Gastroesophageal sphincter (tissue), 4 donors: ENCODE measurements around the gene IQCF2. TPM values are rescaled to one million over a fixed set of nuclear protein-coding genes. Genes with fewer than 3 reads are reported as not detected.

ENCODE experiments used
- ATAC-seq: fragments of 150-250 bp; one replicate; pipeline ENCODE4 v1.9.1; 2016; ENCODE audit warnings: mild to moderate bottlenecking, moderate library complexity
- H3K27ac ChIP-seq, 4 donors: fragments of 200-600 bp; sonication (generic) in 3 of 4; 1 replicate in 3 of 4; 2 replicates in 1 of 4; pipeline ENCODE4 v1.5.1; 2016 to 2019
- H3K27me3 ChIP-seq: fragments of 200-600 bp; sonication (generic); one replicate; pipeline ENCODE4 v1.5.1; 2019
- H3K36me3 ChIP-seq, 2 donors: fragments of 200-600 bp; sonication (generic); one replicate each; pipeline ENCODE4 v1.5.1; 2019; ENCODE audit warnings: control low read depth in 1 of 2
- H3K4me1 ChIP-seq, 3 donors: fragments of 200-600 bp; sonication (generic); 1 replicate in 2 of 3; 2 replicates in 1 of 3; pipeline ENCODE4 v1.5.1; 2016 to 2019; ENCODE audit warnings: control low read depth in 2 of 3
- H3K4me3 ChIP-seq, 2 donors: fragments of 200-600 bp; sonication (generic); one replicate each; pipeline ENCODE4 v1.5.1; 2019; ENCODE audit warnings: mild to moderate bottlenecking in 1 of 2, moderate library complexity in 1 of 2
- H3K9me3 ChIP-seq, 3 donors: fragments of 200-600 bp; sonication (generic); one replicate each; pipeline ENCODE4 v1.5.1; 2017 to 2019; ENCODE audit warnings: control low read depth in 2 of 3
- EP300 ChIP-seq: sonication (generic); formaldehyde crosslinking; IDR thresholded peaks from one replicate; pipeline ENCODE4 v1.6.1; 2017; ENCODE audit warnings: antibody characterized with exemption, mild to moderate bottlenecking
- POLR2A ChIP-seq, 2 donors: fragments of 450-650 bp; IDR thresholded peaks; one replicate each; pipeline ENCODE4 v1.6.1; 2017; ENCODE audit warnings: antibody characterized with exemption in 2 of 2, mild to moderate bottlenecking in 2 of 2, moderate library complexity in 1 of 2
- POLR2AphosphoS5 ChIP-seq: sonication (generic); formaldehyde crosslinking; IDR thresholded peaks from one replicate; pipeline ENCODE4 v1.6.1; 2017; ENCODE audit warnings: antibody characterized with exemption
- WGBS, 2 donors: methylation state at CpG; one replicate each; pipeline ENCODE4 v1.1.5; 2018; ENCODE audit warnings: low coverage in 1 of 2; 5-methylcytosine and 5-hydroxymethylcytosine counted together
- total RNA-seq, 4 donors: library from RNA; depleted of rRNA; stranded (reverse); fragments of >200 nt; gene quantifications; one replicate each; pipeline ENCODE4 v1.1.0, GENCODE V29; 2016
- TF ChIP-seq, protein P1 (sequence below), 4 experiments: fragments of 200-600 bp in 2 of 4; fragments of 450-650 bp in 2 of 4; sonication (generic) in 1 of 4; IDR thresholded peaks; one replicate each; pipeline ENCODE4 v1.5.1; 2017 to 2019; ENCODE audit warnings: antibody characterized with exemption in 4 of 4, mild to moderate bottlenecking in 2 of 4, moderate library complexity in 2 of 4

IQCF2 gene
- total RNA-seq, 4 donors from 2014 or later, result not detected

DNA sequence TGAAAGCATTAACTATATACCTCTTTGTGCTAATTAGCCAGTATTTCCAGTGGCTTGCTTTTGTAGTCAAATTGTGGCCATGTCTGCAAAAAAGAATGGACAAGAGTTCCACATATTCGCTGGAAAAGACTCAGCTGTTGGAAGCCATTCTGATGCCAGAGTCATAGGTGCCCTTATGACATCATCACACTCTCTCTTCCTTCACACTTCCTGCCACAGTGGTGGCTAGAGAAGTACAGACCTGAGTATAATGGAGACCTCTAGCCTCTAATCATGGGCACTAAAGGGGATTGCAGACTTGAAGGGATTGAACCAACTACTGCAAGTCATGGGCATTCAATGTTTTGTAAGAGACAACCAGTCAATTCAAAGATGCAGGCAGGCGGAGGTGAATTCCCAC lies 44.0 kb upstream of the IQCF2 start:
- WGBS, 2 donors, result 74 to 80% methylated on average over 2 of the region's 2 CpGs
- no peak for ATAC-seq
- no peaks in the 10 kb centered on the region for H3K4me1 ChIP-seq
- no peaks in the 10 kb centered on the region for H3K36me3 ChIP-seq
- no peaks in the 10 kb centered on the region for H3K9me3 ChIP-seq
- no peak overlapping the region for H3K4me3 ChIP-seq
- no peak overlapping the region for H3K27ac ChIP-seq
- no peak for TF ChIP-seq EP300
- TF ChIP-seq POLR2AphosphoS5, result no peak
- no peak for TF ChIP-seq POLR2A (IDR thresholded peaks at IDR 0.05)
- TF ChIP-seq, protein P1, sequence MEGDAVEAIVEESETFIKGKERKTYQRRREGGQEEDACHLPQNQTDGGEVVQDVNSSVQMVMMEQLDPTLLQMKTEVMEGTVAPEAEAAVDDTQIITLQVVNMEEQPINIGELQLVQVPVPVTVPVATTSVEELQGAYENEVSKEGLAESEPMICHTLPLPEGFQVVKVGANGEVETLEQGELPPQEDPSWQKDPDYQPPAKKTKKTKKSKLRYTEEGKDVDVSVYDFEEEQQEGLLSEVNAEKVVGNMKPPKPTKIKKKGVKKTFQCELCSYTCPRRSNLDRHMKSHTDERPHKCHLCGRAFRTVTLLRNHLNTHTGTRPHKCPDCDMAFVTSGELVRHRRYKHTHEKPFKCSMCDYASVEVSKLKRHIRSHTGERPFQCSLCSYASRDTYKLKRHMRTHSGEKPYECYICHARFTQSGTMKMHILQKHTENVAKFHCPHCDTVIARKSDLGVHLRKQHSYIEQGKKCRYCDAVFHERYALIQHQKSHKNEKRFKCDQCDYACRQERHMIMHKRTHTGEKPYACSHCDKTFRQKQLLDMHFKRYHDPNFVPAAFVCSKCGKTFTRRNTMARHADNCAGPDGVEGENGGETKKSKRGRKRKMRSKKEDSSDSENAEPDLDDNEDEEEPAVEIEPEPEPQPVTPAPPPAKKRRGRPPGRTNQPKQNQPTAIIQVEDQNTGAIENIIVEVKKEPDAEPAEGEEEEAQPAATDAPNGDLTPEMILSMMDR (IDR thresholded peaks at IDR 0.05), result no peak
- peaks cover 35% of the 10 kb centered on the region for H3K27me3 ChIP-seq

- Histone ChIP-seq H3K4me1 (no peaks in the 10 kb centered on the region), H3K27me3 (peaks cover 44% of the 10 kb centered on the region), H3K9me3 (no peaks in the 10 kb centered on the region), H3K27ac (no peak overlapping the region), H3K36me3 (no peaks in the 10 kb centered on the region), H3K4me3 (no peak overlapping the region)
- 77 to 92% methylated on average over 6 to 12 of the region's 15 CpGs for WGBS, 2 donors
- no peak for TF ChIP-seq EP300
- TF ChIP-seq, protein P1 (IDR thresholded peaks at IDR 0.05), result no peak
- TF ChIP-seq POLR2AphosphoS5, result no peak
- TF ChIP-seq POLR2A (IDR thresholded peaks at IDR 0.05), result no peak
- ATAC-seq, result no peak
Measured at GRCh38 chr3:51819151-51819550, 42.3 kb upstream of the IQCF2 start.

- Histone ChIP-seq H3K4me3 (no peak overlapping the region), H3K9me3 (no peaks in the 10 kb centered on the region), H3K27me3 (peaks cover 44% of the 10 kb centered on the region), H3K36me3 (no peaks in the 10 kb centered on the region), H3K4me1 (no peaks in the 10 kb centered on the region), H3K27ac (no peak overlapping the region)
- WGBS, 2 donors, result 43% methylated on average over 7 of the region's 12 CpGs; no CpG with 5 or more reads in 1 of the 2 donors
- no peak for ATAC-seq
- TF ChIP-seq EP300, result no peak
- TF ChIP-seq POLR2AphosphoS5, result no peak
- TF ChIP-seq, protein P1 (IDR thresholded peaks at IDR 0.05), result no peak
- no peak for TF ChIP-seq POLR2A (IDR thresholded peaks at IDR 0.05)
Measured at GRCh38 chr3:51819709-51820406, 41.6 kb upstream of the IQCF2 start.

DNA sequence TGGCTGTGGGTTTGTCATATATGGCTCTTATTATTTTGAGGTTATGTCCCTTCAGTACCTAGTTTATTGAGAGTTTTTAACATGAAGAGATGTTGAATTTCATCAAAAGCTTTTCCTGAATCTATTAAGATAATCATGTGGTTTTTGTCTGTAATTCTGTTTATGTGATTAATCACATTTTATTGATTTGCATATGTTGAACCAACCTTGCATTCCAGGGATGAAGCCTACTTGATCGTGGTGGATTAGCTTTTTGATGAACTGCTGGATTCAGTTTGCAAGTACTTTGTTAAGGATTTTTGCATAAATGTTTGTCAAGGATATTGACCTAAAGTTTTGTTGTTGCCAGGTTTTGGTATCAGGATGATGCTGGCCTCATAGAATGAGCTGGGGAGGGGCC lies 33.1 kb upstream of the IQCF2 start:
- no peaks in the 10 kb centered on the region for H3K36me3 ChIP-seq
- H3K4me3 ChIP-seq, result no peak overlapping the region
- peaks cover 25% of the 10 kb centered on the region for H3K27me3 ChIP-seq
- no peak overlapping the region for H3K27ac ChIP-seq
- peaks cover 0 to 22% (median 0%) of the 10 kb centered on the region in 3 donors for H3K9me3 ChIP-seq
- 78 to 100% methylated on average over 1 of the region's 1 CpG for WGBS, 2 donors
- TF ChIP-seq POLR2A (IDR thresholded peaks at IDR 0.05), result no peak
- ATAC-seq, result no peak
- H3K4me1 ChIP-seq, result no peaks in the 10 kb centered on the region

GRCh38 chr3:51830345-51830744 lies 31.1 kb upstream of the IQCF2 start:
- H3K27me3 ChIP-seq, result peaks cover 16% of the 10 kb centered on the region
- ATAC-seq, result no peak
- WGBS, 2 donors, result no CpG with 5 or more reads among the region's 13 CpGs

More at GRCh38 chr3:51830345-51830744, 31.1 kb upstream of the IQCF2 start:
- Histone ChIP-seq H3K4me3 (no peak overlapping the region), H3K4me1 (no peaks in the 10 kb centered on the region), H3K9me3 (peaks cover 0 to 22% (median 0%) of the 10 kb centered on the region in 3 donors), H3K36me3 (no peaks in the 10 kb centered on the region), H3K27ac (no peak overlapping the region)
- TF ChIP-seq POLR2A (IDR thresholded peaks at IDR 0.05) (no peak), EP300 (no peak), POLR2AphosphoS5 (no peak)
- TF ChIP-seq, protein P1 (IDR thresholded peaks at IDR 0.05), result no peak
